HG03432 (cell line): ENCODE data around the gene SYNGR2.

Experiments
- ATAC-seq: cut with Tn5 transposase; IDR thresholded peaks from one replicate; pipeline ENCODE4 v1.9.1; 2021; ENCODE audit warnings: mild to moderate bottlenecking, moderate library complexity; ENCODE audit not compliant: unreplicated experiment

Gene SYNGR2

GRCh38 chr17:78142119-78142861, 26.1 kb upstream of the SYNGR2 start:
- no peak for ATAC-seq

GRCh38 chr17:78143214-78144146, 24.9 kb upstream of the SYNGR2 start:
- ATAC-seq = no peak

GRCh38 chr17:78144147-78144719, 24.1 kb upstream of the SYNGR2 start:
- no peak for ATAC-seq

- no peak for ATAC-seq
Measured at GRCh38 chr17:78144736-78145641, 23.4 kb upstream of the SYNGR2 start.

GRCh38 chr17:78146471-78146869, 21.9 kb upstream of the SYNGR2 start:
- ATAC-seq = no peak

GRCh38 chr17:78146881-78147280, 21.5 kb upstream of the SYNGR2 start:
- ATAC-seq = no peak

- peak; percentile 42 for ATAC-seq
Measured at GRCh38 chr17:78147315-78147998, 20.9 kb upstream of the SYNGR2 start.

GRCh38 chr17:78148286-78149016, 19.9 kb upstream of the SYNGR2 start:
- no peak for ATAC-seq

GRCh38 chr17:78151514-78152008, 16.8 kb upstream of the SYNGR2 start:
- ATAC-seq = no peak

GRCh38 chr17:78154903-78155811, 13.2 kb upstream of the SYNGR2 start:
- ATAC-seq = peak; percentile 50

GRCh38 chr17:78159575-78160158, 8.7 kb upstream of the SYNGR2 start:
- ATAC-seq = no peak

- no peak for ATAC-seq
Measured at GRCh38 chr17:78163881-78164747, 4.3 kb upstream of the SYNGR2 start.

GRCh38 chr17:78164748-78165607, 3.4 kb upstream of the SYNGR2 start:
- ATAC-seq = no peak

GRCh38 chr17:78166416-78166815, 2.0 kb upstream of the SYNGR2 start:
- no peak for ATAC-seq

- ATAC-seq = peak; percentile 27
Measured at GRCh38 chr17:78168903-78169793, 767 bp downstream of the SYNGR2 start.
